ENCODE measurements around the gene SHROOM3. TPM values are rescaled to one million over a fixed set of nuclear protein-coding genes. Genes with fewer than 3 reads are reported as not detected.
"Not testable (repeated sequence)": the region's sequence is repeated elsewhere in the genome, so short reads cannot be mapped to it uniquely, and the experiment has no call there.

SHROOM3 gene
- total RNA-seq, 2 experiments from 2014 or later = not detected

DNA sequence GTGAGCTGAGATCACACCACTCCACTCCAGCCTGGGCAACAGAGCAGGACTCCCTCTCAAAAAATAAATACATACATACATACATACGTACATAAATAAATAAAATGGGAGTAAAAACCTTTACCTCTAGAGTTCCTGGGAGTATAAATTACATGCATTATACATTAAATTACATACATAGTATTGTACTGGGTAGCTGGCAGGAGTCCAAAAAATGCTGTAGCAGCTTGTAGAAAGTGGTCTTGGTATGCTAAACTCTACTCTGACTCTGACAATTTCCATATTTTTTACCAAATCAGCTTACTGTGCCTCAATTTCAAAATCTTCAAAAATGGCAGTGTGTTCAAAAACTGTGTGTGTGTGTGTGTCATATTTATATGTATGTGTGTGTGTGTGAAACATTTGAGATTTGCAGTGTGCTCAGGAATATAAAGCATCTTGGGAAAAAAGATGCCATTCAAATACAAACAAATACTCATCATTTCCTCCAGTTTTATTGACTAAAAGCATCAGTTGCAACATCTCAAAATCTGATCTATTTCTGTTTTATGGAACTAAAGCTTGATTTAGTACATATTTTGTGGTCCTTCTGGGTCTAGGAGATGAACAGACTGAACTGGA is 171.7 kb downstream of the SHROOM3 start:
- Histone ChIP-seq H3K9me3 (ENCODE audit: control insufficient read depth in 1 of 2, insufficient read depth in 1 of 2, low read length in 2 of 2) (no peaks in the 10 kb centered on the region), H3K4me3 (ENCODE audit: low read length) (no peak overlapping the region), H3K27ac (ENCODE audit: low read depth in 1 of 2, low read length in 2 of 2) (no peak overlapping the region), H3K27me3 (ENCODE audit: control insufficient read depth in 1 of 2, insufficient read depth in 2 of 2, low read length in 2 of 2) (no peaks in the 10 kb centered on the region), H3K36me3 (ENCODE audit: insufficient read depth, low read length) (no peaks in the 10 kb centered on the region), H3K4me1 (ENCODE audit: insufficient read depth, low read length) (no peaks in the 10 kb centered on the region)
- DNase-seq (no peak), ATAC-seq (ENCODE audit: poor library complexity) (no peak)
- ChIA-PET CTCF (no interaction called here), POLR2A (no interaction called here)
- TF ChIP-seq, protein P1, sequence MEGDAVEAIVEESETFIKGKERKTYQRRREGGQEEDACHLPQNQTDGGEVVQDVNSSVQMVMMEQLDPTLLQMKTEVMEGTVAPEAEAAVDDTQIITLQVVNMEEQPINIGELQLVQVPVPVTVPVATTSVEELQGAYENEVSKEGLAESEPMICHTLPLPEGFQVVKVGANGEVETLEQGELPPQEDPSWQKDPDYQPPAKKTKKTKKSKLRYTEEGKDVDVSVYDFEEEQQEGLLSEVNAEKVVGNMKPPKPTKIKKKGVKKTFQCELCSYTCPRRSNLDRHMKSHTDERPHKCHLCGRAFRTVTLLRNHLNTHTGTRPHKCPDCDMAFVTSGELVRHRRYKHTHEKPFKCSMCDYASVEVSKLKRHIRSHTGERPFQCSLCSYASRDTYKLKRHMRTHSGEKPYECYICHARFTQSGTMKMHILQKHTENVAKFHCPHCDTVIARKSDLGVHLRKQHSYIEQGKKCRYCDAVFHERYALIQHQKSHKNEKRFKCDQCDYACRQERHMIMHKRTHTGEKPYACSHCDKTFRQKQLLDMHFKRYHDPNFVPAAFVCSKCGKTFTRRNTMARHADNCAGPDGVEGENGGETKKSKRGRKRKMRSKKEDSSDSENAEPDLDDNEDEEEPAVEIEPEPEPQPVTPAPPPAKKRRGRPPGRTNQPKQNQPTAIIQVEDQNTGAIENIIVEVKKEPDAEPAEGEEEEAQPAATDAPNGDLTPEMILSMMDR (IDR thresholded peaks at IDR 0.05) = no peak
- H3K36me3 Mint-ChIP-seq (ENCODE audit: low read depth) = no peaks in the 10 kb centered on the region
- no peak overlapping the region for H3K27ac Mint-ChIP-seq
- no peaks in the 10 kb centered on the region for H3K9me3 Mint-ChIP-seq
- no peaks in the 10 kb centered on the region for H3K4me1 Mint-ChIP-seq (ENCODE audit: low read depth)
- H3K27me3 Mint-ChIP-seq = peaks cover 6% of the 10 kb centered on the region
- intact Hi-C loops (cut with DNase I, micrococcal nuclease) = no loop called here
- H3K4me3 Mint-ChIP-seq = no peak overlapping the region

DNA sequence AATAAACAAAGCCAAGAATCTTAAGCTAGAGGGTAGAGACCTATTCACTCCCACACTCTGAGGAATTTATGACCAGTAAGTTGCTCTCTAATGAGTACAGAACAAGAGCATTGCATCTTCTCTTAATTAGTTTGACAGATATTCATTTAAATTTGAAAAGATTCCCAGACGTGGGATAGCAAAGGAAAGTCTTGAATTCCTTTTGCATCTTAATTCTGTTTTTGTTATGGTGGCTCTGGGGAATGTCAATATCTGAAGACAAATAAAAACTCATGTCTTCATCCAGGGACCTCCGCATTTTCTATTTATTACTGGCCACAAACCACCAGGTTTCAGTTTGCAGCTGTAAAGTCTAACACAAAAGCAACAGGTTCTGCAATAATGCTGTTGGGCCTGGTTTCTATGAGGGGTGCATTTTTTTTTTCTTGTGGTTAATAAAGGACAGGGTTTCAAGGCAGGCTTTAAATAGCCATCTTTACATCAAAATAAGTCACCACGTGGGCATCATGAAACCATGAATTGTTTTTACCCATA is 172.3 kb downstream of the SHROOM3 start:
- ChIA-PET CTCF (no interaction called here), POLR2A (no interaction called here)
- ATAC-seq (ENCODE audit: poor library complexity) = no peak
- no peaks in the 10 kb centered on the region for H3K27me3 ChIP-seq (ENCODE audit: control insufficient read depth in 1 of 2, insufficient read depth in 2 of 2, low read length in 2 of 2)
- H3K36me3 Mint-ChIP-seq (ENCODE audit: low read depth) = no peaks in the 10 kb centered on the region
- no peaks in the 10 kb centered on the region for H3K36me3 ChIP-seq (ENCODE audit: insufficient read depth, low read length)
- H3K27me3 Mint-ChIP-seq = peaks cover 6% of the 10 kb centered on the region
- DNase-seq = no peak
- intact Hi-C loops (cut with DNase I, micrococcal nuclease) = no loop called here
- H3K4me3 ChIP-seq (ENCODE audit: low read length) = no peak overlapping the region
- TF ChIP-seq, protein P1 (IDR thresholded peaks at IDR 0.05) = no peak
- no peaks in the 10 kb centered on the region for H3K4me1 Mint-ChIP-seq (ENCODE audit: low read depth)
- H3K9me3 ChIP-seq (ENCODE audit: control insufficient read depth in 1 of 2, insufficient read depth in 1 of 2, low read length in 2 of 2) = no peaks in the 10 kb centered on the region
- no peak overlapping the region for H3K27ac ChIP-seq (ENCODE audit: low read depth in 1 of 2, low read length in 2 of 2)
- no peaks in the 10 kb centered on the region for H3K9me3 Mint-ChIP-seq
- no peaks in the 10 kb centered on the region for H3K4me1 ChIP-seq (ENCODE audit: insufficient read depth, low read length)
- no peak overlapping the region for H3K27ac Mint-ChIP-seq
- no peak overlapping the region for H3K4me3 Mint-ChIP-seq

DNA sequence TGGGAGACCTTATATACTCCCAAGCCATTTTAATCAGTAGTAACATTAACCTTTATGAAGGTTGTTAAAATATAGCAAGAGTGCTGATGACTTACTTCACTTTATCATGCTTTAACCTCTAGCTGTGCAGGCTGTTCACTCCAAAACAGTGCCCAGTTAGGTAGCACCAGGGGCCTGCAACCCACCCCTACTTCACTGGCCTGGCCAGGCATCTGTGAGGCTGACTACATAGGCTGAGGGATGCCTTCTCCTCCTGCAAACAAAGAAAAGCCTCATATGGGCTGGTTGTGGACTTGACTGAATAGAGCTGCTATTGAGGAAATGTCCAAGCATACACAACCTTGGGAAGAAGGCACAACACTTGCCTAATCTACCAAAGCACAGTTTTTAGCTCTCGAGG is 172.8 kb downstream of the SHROOM3 start:
- ChIA-PET POLR2A (no interaction called here), CTCF (no interaction called here)
- TF ChIP-seq, protein P1 (IDR thresholded peaks at IDR 0.05) = no peak
- Histone ChIP-seq H3K9me3 (ENCODE audit: control insufficient read depth in 1 of 2, insufficient read depth in 1 of 2, low read length in 2 of 2) (no peaks in the 10 kb centered on the region), H3K27me3 (ENCODE audit: control insufficient read depth in 1 of 2, insufficient read depth in 2 of 2, low read length in 2 of 2) (no peaks in the 10 kb centered on the region), H3K4me3 (ENCODE audit: low read length) (no peak overlapping the region), H3K4me1 (ENCODE audit: insufficient read depth, low read length) (no peaks in the 10 kb centered on the region), H3K27ac (ENCODE audit: low read depth in 1 of 2, low read length in 2 of 2) (no peak overlapping the region), H3K36me3 (ENCODE audit: insufficient read depth, low read length) (no peaks in the 10 kb centered on the region)
- H3K27ac Mint-ChIP-seq = no peak overlapping the region
- no peaks in the 10 kb centered on the region for H3K36me3 Mint-ChIP-seq (ENCODE audit: low read depth)
- no peaks in the 10 kb centered on the region for H3K9me3 Mint-ChIP-seq
- intact Hi-C loops (cut with DNase I, micrococcal nuclease) = no loop called here
- no peaks in the 10 kb centered on the region for H3K4me1 Mint-ChIP-seq (ENCODE audit: low read depth)
- H3K27me3 Mint-ChIP-seq = peaks cover 6% of the 10 kb centered on the region
- no peak overlapping the region for H3K4me3 Mint-ChIP-seq
- no peak for ATAC-seq (ENCODE audit: poor library complexity)
- DNase-seq = no peak

DNA sequence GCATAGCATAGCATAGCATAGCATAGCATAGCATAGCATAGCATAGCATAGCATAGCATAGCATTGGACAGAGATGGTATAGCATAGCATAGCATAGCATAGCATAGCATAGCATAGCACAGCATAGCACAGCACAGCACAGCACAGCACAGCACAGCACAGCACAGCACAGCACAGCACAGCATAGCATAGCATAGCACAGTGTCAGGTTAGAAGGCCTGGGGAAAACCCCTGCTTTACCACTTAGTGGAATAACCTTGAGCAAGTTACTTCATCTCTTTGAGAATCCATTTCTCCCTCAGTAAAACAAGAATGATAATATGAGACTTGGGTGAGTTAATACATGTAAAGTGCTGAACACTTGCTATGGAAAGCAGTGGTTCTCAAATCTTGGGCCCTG is 173.5 kb downstream of the SHROOM3 start:
- H3K4me1 Mint-ChIP-seq (ENCODE audit: low read depth); POLR2A ChIA-PET; ATAC-seq (ENCODE audit: poor library complexity): not testable (repeated sequence)

More for the DNA sequence above, 173.5 kb downstream of the SHROOM3 start:
- H3K4me3 ChIP-seq (ENCODE audit: low read length); H3K36me3 Mint-ChIP-seq (ENCODE audit: low read depth); H3K4me1 ChIP-seq (ENCODE audit: insufficient read depth, low read length); DNase-seq; H3K9me3 Mint-ChIP-seq; H3K27me3 Mint-ChIP-seq; H3K27ac ChIP-seq (ENCODE audit: low read depth in 1 of 2, low read length in 2 of 2); H3K27me3 ChIP-seq (ENCODE audit: control insufficient read depth in 1 of 2, insufficient read depth in 2 of 2, low read length in 2 of 2); H3K36me3 ChIP-seq (ENCODE audit: insufficient read depth, low read length); CTCF ChIA-PET; intact Hi-C loops (cut with DNase I, micrococcal nuclease); H3K4me3 Mint-ChIP-seq; H3K27ac Mint-ChIP-seq; H3K9me3 ChIP-seq (ENCODE audit: control insufficient read depth in 1 of 2, insufficient read depth in 1 of 2, low read length in 2 of 2): not testable (repeated sequence)
